Right lobe of liver (tissue), 4 donors: ENCODE data around the gene C5orf15.

Experiments used
- POLR2A ChIP-seq: fragments of 450-650 bp; IDR thresholded peaks from one replicate; pipeline ENCODE4 v1.6.1; 2017; ENCODE audit warnings: antibody characterized with exemption, mild to moderate bottlenecking
- TF ChIP-seq, protein P1 (sequence below), 4 donors: fragments of 200-600 bp in 3 of 4; fragments of 450-650 bp in 1 of 4; IDR thresholded peaks; one replicate each; pipeline versions ENCODE4 v1.5.1 to v1.8.0; 2016 to 2022; ENCODE audit warnings: antibody characterized with exemption in 4 of 4, mild to moderate bottlenecking in 2 of 4
- donor health status: DM: no; HTN: no; CAD: no.
- donor health status: DM: no; HTN: no; CAD: no.
- donor health status: DM: no; HTN: yes; CAD: no.

DNA sequence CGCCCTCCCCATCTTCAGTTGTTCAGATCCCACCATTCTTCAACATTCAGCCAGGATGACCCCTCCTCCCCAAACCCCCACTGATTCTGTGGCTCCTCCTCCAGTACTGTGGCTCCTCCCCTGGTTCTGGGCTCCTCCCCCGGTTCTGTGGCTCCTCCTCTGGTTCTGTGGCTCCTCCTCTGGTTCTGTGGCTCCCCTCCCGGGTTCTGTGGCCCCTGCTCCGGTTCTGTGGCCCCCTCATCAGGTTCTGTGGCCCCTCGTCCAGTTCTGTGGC, 32.8 kb downstream of the C5orf15 start:
- TF ChIP-seq, protein P1, sequence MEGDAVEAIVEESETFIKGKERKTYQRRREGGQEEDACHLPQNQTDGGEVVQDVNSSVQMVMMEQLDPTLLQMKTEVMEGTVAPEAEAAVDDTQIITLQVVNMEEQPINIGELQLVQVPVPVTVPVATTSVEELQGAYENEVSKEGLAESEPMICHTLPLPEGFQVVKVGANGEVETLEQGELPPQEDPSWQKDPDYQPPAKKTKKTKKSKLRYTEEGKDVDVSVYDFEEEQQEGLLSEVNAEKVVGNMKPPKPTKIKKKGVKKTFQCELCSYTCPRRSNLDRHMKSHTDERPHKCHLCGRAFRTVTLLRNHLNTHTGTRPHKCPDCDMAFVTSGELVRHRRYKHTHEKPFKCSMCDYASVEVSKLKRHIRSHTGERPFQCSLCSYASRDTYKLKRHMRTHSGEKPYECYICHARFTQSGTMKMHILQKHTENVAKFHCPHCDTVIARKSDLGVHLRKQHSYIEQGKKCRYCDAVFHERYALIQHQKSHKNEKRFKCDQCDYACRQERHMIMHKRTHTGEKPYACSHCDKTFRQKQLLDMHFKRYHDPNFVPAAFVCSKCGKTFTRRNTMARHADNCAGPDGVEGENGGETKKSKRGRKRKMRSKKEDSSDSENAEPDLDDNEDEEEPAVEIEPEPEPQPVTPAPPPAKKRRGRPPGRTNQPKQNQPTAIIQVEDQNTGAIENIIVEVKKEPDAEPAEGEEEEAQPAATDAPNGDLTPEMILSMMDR (IDR thresholded peaks at IDR 0.05) = no peak
- no peak for TF ChIP-seq POLR2A
